HG03095 (cell line): Measurements from ENCODE around the gene HIF3A.

Source experiments
- ATAC-seq: cut with Tn5 transposase; IDR thresholded peaks from one replicate; pipeline ENCODE4 v1.9.1; 2021; ENCODE audit warnings: moderate library complexity; ENCODE audit not compliant: unreplicated experiment

The HIF3A gene

GRCh38 chr19:46324277-46324676 lies 27.4 kb downstream of the HIF3A start:
- no peak for ATAC-seq

DNA sequence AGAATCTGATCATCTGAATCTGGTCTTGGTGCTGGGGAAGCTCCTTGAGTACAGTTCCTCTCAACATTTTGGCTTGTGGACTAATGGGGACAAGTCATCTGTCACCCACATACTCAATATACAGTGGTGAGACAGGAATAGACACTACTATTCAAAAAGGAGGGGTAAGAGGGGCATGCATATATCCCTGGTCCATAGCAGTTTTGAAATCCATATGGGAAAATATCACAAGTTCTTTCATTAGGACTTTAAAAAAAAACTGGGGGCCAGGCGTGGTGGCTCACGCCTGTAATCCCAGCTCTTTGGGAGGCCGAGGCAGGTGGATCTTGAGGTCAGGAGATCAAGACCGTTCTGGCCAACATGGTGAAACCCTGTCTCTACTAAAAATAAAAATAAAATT lies 29.8 kb downstream of the HIF3A start:
- ATAC-seq = no peak

GRCh38 chr19:46328079-46328478 lies 31.2 kb downstream of the HIF3A start:
- ATAC-seq = no peak

DNA sequence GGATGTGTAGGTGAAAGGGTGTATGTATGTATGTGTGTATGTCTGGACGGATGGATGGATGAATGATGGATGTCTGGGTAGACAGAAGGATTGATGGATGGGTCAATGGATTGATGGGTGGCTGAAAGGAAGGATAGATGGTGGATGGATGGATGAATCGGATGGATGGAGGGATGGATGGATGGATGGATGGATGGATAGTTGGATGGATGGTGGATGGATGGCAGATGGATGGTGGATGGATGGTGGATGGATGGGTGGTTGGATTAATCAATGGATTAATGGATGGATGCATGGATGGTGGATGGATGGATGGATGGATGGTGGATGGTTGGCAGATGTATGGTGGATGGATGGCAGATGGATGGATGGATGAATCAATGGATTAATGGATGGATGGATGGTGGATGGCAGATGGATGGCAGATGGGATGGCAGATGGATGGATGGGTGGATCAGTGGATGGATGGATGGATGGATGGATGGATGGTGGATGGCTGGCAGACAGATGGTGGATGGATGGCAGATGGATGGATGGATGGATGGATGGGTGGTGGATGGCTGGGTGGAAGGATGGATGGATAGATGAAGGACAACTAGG lies 33.6 kb downstream of the HIF3A start:
- ATAC-seq = no peak

- no peak for ATAC-seq
Observed at GRCh38 chr19:46337487-46337886, 40.6 kb downstream of the HIF3A start.

GRCh38 chr19:46339446-46339845 lies 42.6 kb downstream of the HIF3A start:
- no peak for ATAC-seq

GRCh38 chr19:46340051-46340659 lies 43.3 kb downstream of the HIF3A start:
- no peak for ATAC-seq

- ATAC-seq = no peak
Observed at GRCh38 chr19:46341937-46342336, 45.1 kb downstream of the HIF3A start.

- ATAC-seq = no peak
Observed at GRCh38 chr19:46344363-46344762, 47.5 kb downstream of the HIF3A start.

DNA sequence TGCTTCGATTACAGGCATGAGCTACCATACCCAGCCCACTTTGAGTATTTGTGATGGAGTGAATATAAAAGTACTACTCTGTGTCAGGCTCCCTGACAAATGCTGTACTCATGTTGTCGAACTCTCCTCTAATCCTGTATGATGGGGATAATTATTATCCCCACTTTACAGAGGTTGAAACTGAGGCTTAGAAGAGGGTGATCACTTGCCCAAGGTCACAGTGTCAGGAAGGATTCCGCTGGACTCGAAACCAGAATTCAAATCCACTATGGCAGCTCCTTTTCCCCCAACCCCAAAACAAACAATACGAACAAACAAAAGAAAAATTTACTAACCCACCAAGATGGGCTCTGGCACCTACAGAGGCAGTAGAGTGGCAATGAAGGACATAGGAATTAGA lies 48.3 kb downstream of the HIF3A start:
- ATAC-seq = no peak

GRCh38 chr19:46346821-46347571 lies 50.2 kb downstream of the HIF3A start, which contains the start of gene PPP5C:
TSS of gene PPP5C (plus strand) at chr19:46347087. CDS start at chr19:46347097, 10 bp downstream.
- peak; percentile 39 for ATAC-seq

DNA sequence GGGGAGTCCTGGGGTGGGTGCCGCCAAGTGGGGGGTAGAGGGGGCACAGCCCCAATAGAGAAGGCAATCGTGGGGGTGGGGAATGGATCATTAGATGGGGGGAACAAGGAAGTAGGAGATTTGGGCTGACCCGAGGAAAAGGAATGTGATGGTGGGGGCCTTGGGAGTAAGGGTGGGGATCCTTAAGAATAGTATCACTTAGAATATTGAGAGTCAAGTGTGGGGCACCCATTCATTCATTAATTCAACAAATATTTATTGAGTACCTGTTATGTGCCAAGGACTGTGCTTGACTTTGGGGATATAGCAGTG lies 50.7 kb downstream of the HIF3A start:
- no peak for ATAC-seq

DNA sequence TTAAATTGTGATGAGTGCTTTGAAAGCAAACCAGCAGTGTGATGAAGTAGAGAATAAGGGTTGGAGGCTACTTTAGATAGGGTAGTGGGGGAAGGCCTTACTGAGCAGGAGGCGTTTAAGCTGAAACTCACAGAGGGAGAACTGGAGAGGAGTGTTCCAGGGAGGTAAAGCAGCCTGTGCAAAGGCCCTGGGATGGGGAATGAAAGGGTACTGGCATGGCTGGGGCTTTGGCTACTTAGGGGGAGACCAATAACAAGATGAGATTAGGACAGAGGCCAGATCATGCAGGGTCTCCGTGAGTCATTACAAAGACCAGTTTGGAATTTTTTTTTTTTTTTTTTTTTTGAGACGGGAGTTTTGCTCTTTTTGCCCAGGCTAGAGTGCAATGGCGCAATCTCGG lies 51.1 kb downstream of the HIF3A start:
- no peak for ATAC-seq

DNA sequence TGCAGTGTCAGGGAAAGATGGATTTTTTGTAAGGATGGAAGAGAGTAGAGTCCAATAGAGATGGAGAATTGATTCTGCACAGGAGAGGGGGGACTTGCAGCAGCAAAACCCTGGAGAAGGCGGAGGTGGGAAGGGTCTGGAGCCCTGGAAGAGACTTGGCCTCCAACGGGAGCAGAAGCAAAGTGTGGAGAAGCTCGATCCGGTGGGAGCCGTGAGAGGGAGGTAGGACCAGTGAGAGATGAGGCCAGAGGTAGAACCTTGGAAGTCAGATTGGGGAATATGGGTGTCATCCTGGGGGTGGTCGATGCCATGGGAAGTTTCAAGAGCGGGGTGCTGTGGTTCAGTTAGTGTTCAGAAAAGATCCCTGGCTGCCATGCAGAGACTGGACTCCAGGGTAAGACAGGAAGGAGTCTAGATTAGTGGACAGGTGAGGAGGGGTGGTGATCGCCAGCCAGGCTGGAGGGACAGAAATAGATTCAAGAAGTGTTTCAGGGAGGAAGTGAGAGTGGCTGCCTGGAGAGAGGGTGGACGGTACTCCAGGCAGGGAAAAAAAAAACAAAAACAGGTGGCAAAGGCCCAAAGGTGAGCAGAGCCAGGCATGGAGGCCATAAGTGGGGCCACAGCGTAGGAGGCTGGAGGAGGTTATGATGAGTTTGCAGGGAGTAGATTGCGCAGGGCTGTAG lies 52.6 kb downstream of the HIF3A start:
- no peak for ATAC-seq

DNA sequence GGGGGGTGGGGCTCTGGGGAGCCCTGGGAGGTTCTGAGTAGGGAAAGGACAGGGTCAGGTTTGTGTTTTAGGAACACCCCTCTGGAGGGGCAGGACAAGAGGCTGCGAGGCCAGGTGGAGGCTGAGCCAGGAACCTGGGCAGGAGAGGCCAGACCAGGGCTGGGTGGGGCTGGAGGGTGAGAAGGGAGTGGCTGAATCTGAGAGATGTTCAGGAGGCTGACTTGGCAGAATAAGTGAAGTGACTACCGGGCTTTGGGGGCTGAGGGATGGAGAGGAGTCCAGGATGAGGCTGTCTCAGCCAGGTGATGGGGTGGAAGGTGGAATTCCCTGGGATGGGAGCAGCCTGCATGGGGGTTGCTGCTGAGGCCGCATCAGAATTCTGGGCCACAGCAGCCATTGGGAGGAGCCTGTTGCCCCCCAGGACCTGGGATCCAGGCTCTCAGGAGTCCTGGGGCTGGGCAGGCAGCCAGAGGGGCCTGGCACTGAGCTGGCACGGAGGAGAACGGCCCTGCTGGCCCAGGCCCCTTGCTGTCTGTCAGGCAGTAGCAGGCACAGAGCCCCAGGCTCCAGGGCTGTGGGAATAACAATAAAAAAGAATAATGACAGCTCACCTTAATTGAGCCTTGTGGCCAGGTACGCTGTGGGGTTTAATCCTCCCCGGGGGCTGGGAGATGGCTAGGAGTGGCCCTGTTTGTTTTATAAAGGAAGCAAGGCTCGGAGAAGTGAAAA lies 53.4 kb downstream of the HIF3A start:
- ATAC-seq = no peak

- ATAC-seq = no peak
Observed at GRCh38 chr19:46350758-46351159, 53.9 kb downstream of the HIF3A start.

GRCh38 chr19:46351241-46352041 lies 54.6 kb downstream of the HIF3A start:
- ATAC-seq = no peak

DNA sequence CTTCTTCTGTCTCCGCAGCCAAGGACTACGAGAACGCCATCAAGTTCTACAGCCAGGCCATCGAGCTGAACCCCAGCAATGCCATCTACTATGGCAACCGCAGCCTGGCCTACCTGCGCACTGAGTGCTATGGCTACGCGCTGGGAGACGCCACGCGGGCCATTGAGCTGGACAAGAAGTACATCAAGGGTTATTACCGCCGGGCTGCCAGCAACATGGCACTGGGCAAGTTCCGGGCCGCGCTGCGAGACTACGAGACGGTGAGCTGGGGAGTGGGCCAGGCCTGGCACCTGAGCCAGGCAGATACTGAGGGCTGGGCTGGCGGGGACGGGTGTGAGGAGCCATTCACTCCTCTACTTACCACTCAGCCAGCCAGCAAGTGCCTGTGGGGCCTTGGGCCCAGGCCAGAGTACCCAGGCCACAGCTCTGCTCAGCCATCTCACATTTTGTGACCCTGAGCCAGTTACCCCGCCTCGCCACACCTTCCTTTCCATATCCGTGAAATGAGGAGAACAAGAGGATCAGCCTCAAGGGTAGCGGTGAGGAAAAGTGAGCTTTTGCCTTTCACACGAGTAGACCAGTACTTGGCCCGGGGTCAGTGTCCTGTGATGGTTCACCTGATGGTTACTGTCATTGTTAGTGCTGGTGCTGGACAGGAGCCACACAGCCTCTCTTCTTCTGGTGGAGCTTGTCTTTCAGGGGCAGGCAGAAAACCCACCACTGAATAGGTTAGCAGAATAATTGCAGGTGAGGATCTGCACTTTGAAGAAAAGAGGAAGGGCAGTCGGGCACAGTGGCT lies 57.1 kb downstream of the HIF3A start:
- ATAC-seq = no peak
